PC-9 (cell line): ENCODE data around the gene IFI27L2. TPM values are rescaled to one million over a fixed set of nuclear protein-coding genes. Genes with fewer than 3 reads are reported as not detected.

Experiments
- BruUV-seq: library from RNA; stranded (reverse); fragments of 400-500 nt; replicated peaks from 2 replicates; lab custom pipeline; 2021; lab: Mats Ljungman, UMichigan
- CTCF ChIA-PET: fragments of 300-600 bp; sonication (Branson Sonifier 250); formaldehyde crosslinking; loops from one replicate; lab custom pipeline; 2022; ENCODE audit warnings: antibody characterized with exemption; lab: Charles Lee
- POLR2A ChIA-PET: fragments of 300-600 bp; sonication (Branson Sonifier 250); formaldehyde crosslinking; loops from one replicate; lab custom pipeline; 2022; ENCODE audit warnings: antibody characterized with exemption; ENCODE audit not compliant: unreplicated experiment; lab: Charles Lee
- DNase-seq, 2 experiments: peaks; one replicate each; pipeline versions ENCODE4 v3.0.0 to v3.0.0-alpha.2; 2015 to 2022; ENCODE audit warnings: mixed read lengths in 1 of 2
- H2AFZ ChIP-seq: fragments of 200-600 bp; sonication (generic); 2 replicates; pipeline ENCODE4 v1.8.1; 2017; ENCODE audit warnings: antibody characterized with exemption
- H3F3A ChIP-seq: fragments of 200-600 bp; sonication (generic); 2 replicates; pipeline ENCODE4 v1.8.1; 2017; ENCODE audit warnings: antibody characterized with exemption, mild to moderate bottlenecking, low read depth; ENCODE audit not compliant: insufficient read depth
- H3K27ac ChIP-seq: fragments of 200-600 bp; sonication (generic); 2 replicates; pipeline ENCODE4 v1.6.1; 2016; ENCODE audit warnings: mixed run types
- H3K27me3 ChIP-seq: fragments of 200-600 bp; sonication (generic); 2 replicates; pipeline ENCODE4 v1.6.1; 2016; ENCODE audit warnings: low read depth, mixed run types; ENCODE audit not compliant: insufficient read depth
- H3K36me3 ChIP-seq: fragments of 200-600 bp; sonication (generic); 2 replicates; pipeline ENCODE4 v1.6.1; 2016; ENCODE audit warnings: low read depth, mixed run types
- H3K4me1 ChIP-seq: fragments of 200-600 bp; sonication (generic); replicated peaks from 2 replicates; pipeline ENCODE4 v1.6.1; 2016; ENCODE audit warnings: mixed run types; ENCODE audit not compliant: insufficient read depth
- H3K4me2 ChIP-seq: fragments of 200-600 bp; sonication (generic); 2 replicates; pipeline ENCODE4 v1.6.1; 2017; ENCODE audit warnings: mixed run types
- H3K4me3 ChIP-seq: fragments of 200-600 bp; sonication (generic); 2 replicates; pipeline ENCODE4 v1.6.1; 2016; ENCODE audit warnings: mixed run types
- H3K79me2 ChIP-seq: fragments of 200-600 bp; sonication (generic); 2 replicates; pipeline ENCODE4 v1.6.1; 2017; ENCODE audit warnings: low read depth, mixed run types
- H3K9me2 ChIP-seq: fragments of 200-600 bp; sonication (generic); 2 replicates; pipeline ENCODE4 v1.8.1; 2017; ENCODE audit warnings: mild to moderate bottlenecking; ENCODE audit not compliant: insufficient read depth
- H3K9me3 ChIP-seq: fragments of 200-600 bp; sonication (generic); 2 replicates; pipeline ENCODE4 v1.8.1; 2016; ENCODE audit warnings: low read depth; ENCODE audit not compliant: insufficient read depth
- H4K20me1 ChIP-seq: fragments of 200-600 bp; sonication (generic); 2 replicates; pipeline ENCODE4 v1.8.1; 2017; ENCODE audit not compliant: insufficient read depth
- EZH2 ChIP-seq: fragments of 200-600 bp; sonication (generic); IDR thresholded peaks from 2 replicates; pipeline ENCODE4 v1.8.0; 2017; ENCODE audit warnings: antibody characterized with exemption, low read depth
- intact Hi-C: fragments of 100-400 bp; cut with micrococcal nuclease; formaldehyde crosslinking; loops from one replicate; pipeline ENCODE4 v1.10.0; 2022; ENCODE audit not compliant: unreplicated experiment
- total RNA-seq: library from RNA; stranded (reverse); gene quantifications from 2 replicates; pipeline ENCODE4 v1.2.3, GENCODE V29; 2021
- TF ChIP-seq, protein P1 (sequence below): fragments of 200-600 bp; sonication (generic); conservative IDR thresholded peaks from 2 replicates; pipeline ENCODE4 v1.6.1; 2017; ENCODE audit warnings: mixed run types, antibody characterized with exemption, mild to moderate bottlenecking, moderate library complexity

The IFI27L2 gene
- total RNA-seq, 1 experiment from 2014 or later = 5.4 TPM

DNA sequence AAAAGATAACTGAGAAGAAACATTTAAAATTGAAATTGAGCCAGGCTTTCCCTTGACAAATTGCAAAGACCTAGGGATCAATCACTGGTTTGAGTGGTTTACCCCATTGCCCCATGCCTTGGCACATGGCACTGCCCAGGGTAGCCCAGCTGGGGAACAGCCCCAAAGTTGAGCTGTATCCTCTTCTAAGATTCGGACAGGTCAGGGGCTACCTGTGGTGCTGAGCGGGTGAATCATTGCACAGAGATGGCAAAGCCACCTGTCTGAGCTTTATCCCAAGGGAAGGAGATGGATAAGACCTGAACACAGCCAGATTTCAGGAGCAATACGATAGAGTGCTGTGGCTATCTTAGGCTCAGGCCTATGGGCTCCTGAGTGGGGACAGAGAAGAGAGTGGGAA is 7.0 kb downstream of the IFI27L2 start:
- no peak overlapping the region for H2AFZ ChIP-seq
- CTCF ChIA-PET = no interaction called here
- POLR2A ChIA-PET = no interaction called here
- H3K4me3 ChIP-seq = no peak overlapping the region
- H3K79me2 ChIP-seq = no peaks in the 10 kb centered on the region
- no peaks in the 10 kb centered on the region for H3K9me3 ChIP-seq
- no peaks in the 10 kb centered on the region for H3F3A ChIP-seq
- intact Hi-C loops = no loop called here
- TF ChIP-seq EZH2 = no peak
- TF ChIP-seq, protein P1, sequence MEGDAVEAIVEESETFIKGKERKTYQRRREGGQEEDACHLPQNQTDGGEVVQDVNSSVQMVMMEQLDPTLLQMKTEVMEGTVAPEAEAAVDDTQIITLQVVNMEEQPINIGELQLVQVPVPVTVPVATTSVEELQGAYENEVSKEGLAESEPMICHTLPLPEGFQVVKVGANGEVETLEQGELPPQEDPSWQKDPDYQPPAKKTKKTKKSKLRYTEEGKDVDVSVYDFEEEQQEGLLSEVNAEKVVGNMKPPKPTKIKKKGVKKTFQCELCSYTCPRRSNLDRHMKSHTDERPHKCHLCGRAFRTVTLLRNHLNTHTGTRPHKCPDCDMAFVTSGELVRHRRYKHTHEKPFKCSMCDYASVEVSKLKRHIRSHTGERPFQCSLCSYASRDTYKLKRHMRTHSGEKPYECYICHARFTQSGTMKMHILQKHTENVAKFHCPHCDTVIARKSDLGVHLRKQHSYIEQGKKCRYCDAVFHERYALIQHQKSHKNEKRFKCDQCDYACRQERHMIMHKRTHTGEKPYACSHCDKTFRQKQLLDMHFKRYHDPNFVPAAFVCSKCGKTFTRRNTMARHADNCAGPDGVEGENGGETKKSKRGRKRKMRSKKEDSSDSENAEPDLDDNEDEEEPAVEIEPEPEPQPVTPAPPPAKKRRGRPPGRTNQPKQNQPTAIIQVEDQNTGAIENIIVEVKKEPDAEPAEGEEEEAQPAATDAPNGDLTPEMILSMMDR = no peak
- H3K36me3 ChIP-seq = no peaks in the 10 kb centered on the region
- no peaks in the 10 kb centered on the region for H4K20me1 ChIP-seq
- H3K27me3 ChIP-seq = 0 out of 2 replicates have a peak, but pooled peaks cover 4% of the 10 kb centered on the region
- DNase-seq = no peak
- no peaks in the 10 kb centered on the region for H3K9me2 ChIP-seq
- no peaks in the 10 kb centered on the region for H3K4me1 ChIP-seq
- no peak overlapping the region for H3K4me2 ChIP-seq
- BruUV-seq = no TSS peak
- H3K27ac ChIP-seq = no peak overlapping the region

GRCh38 chr14:94121485-94121884 is 7.9 kb downstream of the IFI27L2 start:
- ChIA-PET CTCF (no interaction called here), POLR2A (no interaction called here)
- no peaks in the 10 kb centered on the region for H3K36me3 ChIP-seq
- no TSS peak for BruUV-seq
- no peaks in the 10 kb centered on the region for H3K4me1 ChIP-seq
- no peak for DNase-seq
- intact Hi-C loops = no loop called here
- no peak overlapping the region for H3K27ac ChIP-seq
- no peak overlapping the region for H3K4me2 ChIP-seq
- no peaks in the 10 kb centered on the region for H3K79me2 ChIP-seq
- no peak overlapping the region for H2AFZ ChIP-seq
- 0 out of 2 replicates have a peak, but pooled peaks cover 4% of the 10 kb centered on the region for H3K27me3 ChIP-seq
- TF ChIP-seq, protein P1 = no peak
- no peak for TF ChIP-seq EZH2
- H4K20me1 ChIP-seq = no peaks in the 10 kb centered on the region
- H3K4me3 ChIP-seq = no peak overlapping the region
- no peaks in the 10 kb centered on the region for H3K9me2 ChIP-seq
- no peaks in the 10 kb centered on the region for H3K9me3 ChIP-seq
- no peaks in the 10 kb centered on the region for H3F3A ChIP-seq

DNA sequence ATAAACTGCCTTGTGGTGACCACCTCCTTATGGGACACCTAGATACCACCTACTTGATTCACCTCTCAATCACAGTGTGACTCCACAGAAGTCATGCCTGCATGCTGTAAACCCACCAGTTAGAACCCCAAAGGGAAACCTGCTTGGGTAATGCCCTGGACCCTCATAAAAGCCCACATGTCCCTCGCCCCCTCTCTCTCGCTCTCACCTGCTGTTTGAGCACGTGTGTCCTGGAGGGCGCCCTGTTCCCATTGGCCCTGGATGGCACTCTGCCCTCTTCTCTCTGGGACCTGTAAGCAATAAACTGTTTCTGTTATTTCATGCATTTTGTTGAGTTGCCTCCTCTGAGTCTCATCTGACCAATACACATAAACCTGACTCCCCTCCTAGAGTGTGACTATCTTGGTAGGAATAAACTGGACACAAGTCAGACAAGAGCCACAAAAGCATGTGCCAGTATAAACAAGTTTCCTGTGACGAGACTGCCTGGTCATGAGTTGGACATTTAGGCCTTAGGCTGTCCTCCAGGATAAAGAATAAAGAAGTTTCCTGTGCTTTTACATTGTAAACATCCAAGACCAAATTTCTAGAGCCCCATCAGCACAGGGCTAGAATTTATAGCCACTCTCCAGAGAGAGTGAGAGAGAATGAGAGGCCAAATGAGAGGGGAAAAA is 8.6 kb downstream of the IFI27L2 start:
- H3K9me3 ChIP-seq = no peaks in the 10 kb centered on the region
- H3K4me1 ChIP-seq = no peaks in the 10 kb centered on the region
- H3K4me2 ChIP-seq = no peak overlapping the region
- no peaks in the 10 kb centered on the region for H3K9me2 ChIP-seq
- DNase-seq = no peak
- H3K79me2 ChIP-seq = no peaks in the 10 kb centered on the region
- TF ChIP-seq, protein P1 = no peak
- no peak for TF ChIP-seq EZH2
- H3K4me3 ChIP-seq = no peak overlapping the region
- no peaks in the 10 kb centered on the region for H3K36me3 ChIP-seq
- POLR2A ChIA-PET = no interaction called here
- CTCF ChIA-PET = no interaction called here
- no TSS peak for BruUV-seq
- intact Hi-C loops = no loop called here
- H3K27ac ChIP-seq = no peak overlapping the region
- no peaks in the 10 kb centered on the region for H4K20me1 ChIP-seq
- no peaks in the 10 kb centered on the region for H3F3A ChIP-seq
- H2AFZ ChIP-seq = no peak overlapping the region
- 0 out of 2 replicates have a peak, but pooled peaks cover 4% of the 10 kb centered on the region for H3K27me3 ChIP-seq
